Peyer's patch (tissue), 4 donors: ENCODE results near the gene TUBGCP2. TPM values are rescaled to one million over a fixed set of nuclear protein-coding genes. Genes with fewer than 3 reads are reported as not detected.

Experiments
- DNase-seq, 3 donors: peaks; one replicate each; pipeline ENCODE4 v3.0.0-alpha.2; 2017 to 2019
- H3K27ac ChIP-seq, 4 donors: fragments of 200-600 bp; sonication (generic); one replicate each; pipeline ENCODE4 v1.5.1; 2016 to 2019
- H3K27me3 ChIP-seq, 2 donors: fragments of 200-600 bp; sonication (generic); one replicate each; pipeline ENCODE4 v1.5.1; 2019
- H3K36me3 ChIP-seq, 3 donors: fragments of 200-600 bp; sonication (generic); one replicate each; pipeline ENCODE4 v1.5.1; 2016 to 2019
- H3K4me1 ChIP-seq, 4 donors: fragments of 200-600 bp; sonication (generic); one replicate each; pipeline ENCODE4 v1.5.1; 2016 to 2019
- H3K4me3 ChIP-seq, 4 donors: fragments of 200-600 bp; sonication (generic); 1 replicate in 3 of 4; 2 replicates in 1 of 4; pipeline ENCODE4 v1.5.1; 2016 to 2019; ENCODE audit warnings: mild to moderate bottlenecking in 1 of 4
- H3K9me3 ChIP-seq, 4 donors: fragments of 200-600 bp; sonication (generic); one replicate each; pipeline ENCODE4 v1.5.1; 2016 to 2019; ENCODE audit warnings: mild to moderate bottlenecking in 1 of 4
- POLR2A ChIP-seq, 2 donors: fragments of 450-650 bp; IDR thresholded peaks; one replicate each; pipeline ENCODE4 v1.5.1; 2017; ENCODE audit warnings: antibody characterized with exemption in 2 of 2, mild to moderate bottlenecking in 2 of 2, moderate library complexity in 2 of 2
- total RNA-seq, 4 donors: library from RNA; depleted of rRNA; stranded (reverse); fragments of >200 nt; gene quantifications; one replicate each; pipeline ENCODE4 v1.1.0, GENCODE V29; 2016
- TF ChIP-seq, protein P1 (sequence below), 6 experiments: fragments of 450-650 bp in 4 of 6; fragments of 200-600 bp in 2 of 6; sonication (generic) in 1 of 6; IDR thresholded peaks; one replicate each; pipeline ENCODE4 v1.5.1; 2017 to 2019; ENCODE audit warnings: antibody characterized with exemption in 6 of 6, mild to moderate bottlenecking in 3 of 6, moderate library complexity in 1 of 6

Gene TUBGCP2
- total RNA-seq, 4 donors from 2014 or later = 40.1 to 85.0 (median 67.8) TPM

- Histone ChIP-seq H3K4me1 (no peaks in the 10 kb centered on the region), H3K4me3 (no peak overlapping the region), H3K27ac (no peak overlapping the region), H3K36me3 (peaks cover 0 to 89% (median 0%) of the 10 kb centered on the region in 3 donors), H3K9me3 (no peaks in the 10 kb centered on the region), H3K27me3 (no peaks in the 10 kb centered on the region)
- DNase-seq = no peak
- TF ChIP-seq, protein P1, sequence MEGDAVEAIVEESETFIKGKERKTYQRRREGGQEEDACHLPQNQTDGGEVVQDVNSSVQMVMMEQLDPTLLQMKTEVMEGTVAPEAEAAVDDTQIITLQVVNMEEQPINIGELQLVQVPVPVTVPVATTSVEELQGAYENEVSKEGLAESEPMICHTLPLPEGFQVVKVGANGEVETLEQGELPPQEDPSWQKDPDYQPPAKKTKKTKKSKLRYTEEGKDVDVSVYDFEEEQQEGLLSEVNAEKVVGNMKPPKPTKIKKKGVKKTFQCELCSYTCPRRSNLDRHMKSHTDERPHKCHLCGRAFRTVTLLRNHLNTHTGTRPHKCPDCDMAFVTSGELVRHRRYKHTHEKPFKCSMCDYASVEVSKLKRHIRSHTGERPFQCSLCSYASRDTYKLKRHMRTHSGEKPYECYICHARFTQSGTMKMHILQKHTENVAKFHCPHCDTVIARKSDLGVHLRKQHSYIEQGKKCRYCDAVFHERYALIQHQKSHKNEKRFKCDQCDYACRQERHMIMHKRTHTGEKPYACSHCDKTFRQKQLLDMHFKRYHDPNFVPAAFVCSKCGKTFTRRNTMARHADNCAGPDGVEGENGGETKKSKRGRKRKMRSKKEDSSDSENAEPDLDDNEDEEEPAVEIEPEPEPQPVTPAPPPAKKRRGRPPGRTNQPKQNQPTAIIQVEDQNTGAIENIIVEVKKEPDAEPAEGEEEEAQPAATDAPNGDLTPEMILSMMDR (IDR thresholded peaks at IDR 0.05) = no peak
- no peak for TF ChIP-seq POLR2A (IDR thresholded peaks at IDR 0.05)
Measured at GRCh38 chr10:133295426-133296320, 13.0 kb downstream of the TUBGCP2 start.

DNA sequence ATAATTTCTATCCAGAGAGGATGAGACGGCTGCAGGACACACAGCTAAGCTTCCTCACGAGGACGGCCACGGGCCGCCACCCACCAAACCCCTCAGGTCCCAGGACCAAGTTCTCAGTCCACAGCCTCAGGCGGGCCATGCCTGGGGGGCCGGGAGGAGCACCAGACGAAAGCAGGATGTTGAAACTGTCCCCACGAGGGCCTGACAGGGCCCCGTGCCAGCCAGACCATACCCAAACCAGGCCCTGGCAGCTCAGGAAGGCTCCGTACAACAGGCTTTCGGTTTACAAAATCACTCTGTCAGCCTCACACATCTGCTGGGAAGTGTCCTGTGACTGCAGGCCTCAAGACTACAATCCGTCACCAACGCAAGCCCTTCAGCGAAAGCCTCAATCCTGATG, 14.5 kb downstream of the TUBGCP2 start:
- Histone ChIP-seq H3K4me1 (no peaks in the 10 kb centered on the region), H3K9me3 (no peaks in the 10 kb centered on the region), H3K36me3 (peaks cover 0 to 89% (median 0%) of the 10 kb centered on the region in 3 donors), H3K27ac (no peak overlapping the region), H3K4me3 (no peak overlapping the region), H3K27me3 (no peaks in the 10 kb centered on the region)
- no peak for DNase-seq
- TF ChIP-seq POLR2A (IDR thresholded peaks at IDR 0.05) = no peak
- TF ChIP-seq, protein P1 (IDR thresholded peaks at IDR 0.05) = no peak

- no peak for DNase-seq
- Histone ChIP-seq H3K9me3 (no peaks in the 10 kb centered on the region), H3K27ac (no peak overlapping the region), H3K36me3 (peaks cover 0 to 89% (median 0%) of the 10 kb centered on the region in 3 donors), H3K4me1 (no peaks in the 10 kb centered on the region), H3K27me3 (no peaks in the 10 kb centered on the region), H3K4me3 (no peak overlapping the region)
- TF ChIP-seq, protein P1 (IDR thresholded peaks at IDR 0.05) = no peak
- no peak for TF ChIP-seq POLR2A (IDR thresholded peaks at IDR 0.05)
Measured at GRCh38 chr10:133293810-133294119, 14.9 kb downstream of the TUBGCP2 start.

DNA sequence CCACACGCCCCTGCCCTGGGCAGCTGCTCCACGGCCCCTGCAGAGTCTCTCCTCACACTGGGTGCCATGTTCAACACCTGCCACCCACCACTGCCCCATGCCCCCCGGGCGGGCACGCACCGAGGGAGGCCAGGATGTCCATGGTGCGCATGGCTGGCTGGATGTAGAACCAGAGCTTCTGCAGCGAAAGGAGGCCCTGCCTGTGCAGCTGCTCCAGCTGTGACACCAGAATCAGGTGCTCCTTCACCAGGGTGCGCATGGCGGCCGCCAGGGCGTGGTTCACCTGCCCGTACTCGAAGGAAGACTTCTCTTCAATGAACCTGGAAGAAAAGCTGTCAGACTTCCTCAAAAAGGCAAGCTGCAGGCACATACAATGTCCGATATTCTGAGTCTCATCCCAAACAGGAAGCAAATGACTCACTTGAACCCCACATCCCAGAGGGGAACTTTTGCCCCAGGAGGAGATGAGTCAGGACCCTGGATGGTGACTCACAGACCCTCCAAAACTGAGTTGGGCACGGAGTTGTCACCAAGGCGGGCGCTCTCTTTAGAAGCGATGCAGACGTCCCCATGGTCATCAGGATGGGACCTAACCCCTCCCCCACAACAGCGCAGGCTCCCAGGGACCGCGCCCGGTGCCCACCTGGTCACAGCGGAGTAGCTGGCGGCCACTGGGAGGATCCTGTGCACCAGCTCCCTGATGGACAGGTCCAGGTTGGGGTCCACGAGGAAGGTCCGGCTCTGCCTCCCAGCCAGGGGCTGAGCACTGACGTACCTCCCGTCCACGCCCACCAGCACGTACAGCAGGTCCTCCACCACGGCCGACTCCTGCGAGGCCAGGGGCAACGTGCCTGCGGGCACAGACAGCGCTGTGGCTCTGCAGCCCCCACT, 15.5 kb downstream of the TUBGCP2 start:
- H3K4me1 ChIP-seq = no peaks in the 10 kb centered on the region

DNA sequence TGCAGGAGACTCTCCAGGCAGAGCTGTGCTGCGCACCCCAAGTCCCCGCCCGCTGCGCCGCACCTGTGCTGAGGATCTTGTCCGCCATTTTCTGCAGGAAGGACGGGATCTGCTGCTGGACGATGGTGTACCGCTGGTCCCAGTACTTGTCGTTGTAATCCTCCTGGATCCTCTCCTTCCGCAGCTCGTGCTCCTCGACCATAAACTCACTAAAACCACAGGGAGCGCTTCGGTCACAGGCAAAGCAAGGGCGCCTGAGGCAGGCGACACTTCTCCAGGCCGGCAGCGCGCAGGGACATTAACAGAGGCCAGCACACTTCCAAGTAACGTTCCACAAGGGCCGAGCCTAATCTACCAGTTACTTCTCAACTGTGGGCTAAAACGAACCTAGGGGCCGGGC, 18.9 kb downstream of the TUBGCP2 start:
- Histone ChIP-seq H3K27ac (no peak overlapping the region), H3K36me3 (peaks cover 0 to 89% (median 0%) of the 10 kb centered on the region in 3 donors)
- no peak for DNase-seq

More for the DNA sequence above, 15.5 kb downstream of the TUBGCP2 start:
- H3K27me3 ChIP-seq = no peaks in the 10 kb centered on the region
- TF ChIP-seq, protein P1 (IDR thresholded peaks at IDR 0.05) = no peak
- TF ChIP-seq POLR2A (IDR thresholded peaks at IDR 0.05) = no peak
- H3K9me3 ChIP-seq = no peaks in the 10 kb centered on the region
- no peak for DNase-seq
- H3K27ac ChIP-seq = no peak overlapping the region
- peaks cover 0 to 89% (median 0%) of the 10 kb centered on the region in 3 donors for H3K36me3 ChIP-seq
- H3K4me3 ChIP-seq = no peak overlapping the region

More for the DNA sequence above, 18.9 kb downstream of the TUBGCP2 start:
- no peak for TF ChIP-seq POLR2A (IDR thresholded peaks at IDR 0.05)
- TF ChIP-seq, protein P1 (IDR thresholded peaks at IDR 0.05) = no peak
- Histone ChIP-seq H3K4me3 (no peak overlapping the region), H3K9me3 (no peaks in the 10 kb centered on the region), H3K27me3 (no peaks in the 10 kb centered on the region), H3K4me1 (no peaks in the 10 kb centered on the region)
